A673 (cell line): ENCODE data around the gene PDCD6IP. TPM values are rescaled to one million over a fixed set of nuclear protein-coding genes. Genes with fewer than 3 reads are reported as not detected.

Experiments used
- BruUV-seq: library from RNA; stranded (reverse); fragments of 400-500 nt; replicated peaks from 2 replicates; lab custom pipeline; 2021; lab: Mats Ljungman, UMichigan
- CTCF ChIA-PET: fragments of 300-600 bp; sonication (Branson Sonifier 250); formaldehyde crosslinking; loops from one replicate; lab custom pipeline; 2022; ENCODE audit warnings: antibody characterized with exemption; lab: Charles Lee
- POLR2A ChIA-PET: fragments of 300-600 bp; sonication (Branson Sonifier 250); formaldehyde crosslinking; loops from one replicate; lab custom pipeline; 2022; ENCODE audit warnings: antibody characterized with exemption; ENCODE audit not compliant: low non-redundant PET; lab: Charles Lee
- DNase-seq: peaks from one replicate; pipeline ENCODE4 v3.0.0-alpha.2; 2015; ENCODE audit warnings: low spot score
- H3K27ac ChIP-seq: fragments of 200-600 bp; sonication (generic); 2 replicates; pipeline ENCODE4 v1.5.1; 2016; ENCODE audit warnings: mixed run types, low read depth, mild to moderate bottlenecking, mixed read lengths, antibody characterized with exemption, low read length; ENCODE audit not compliant: poor library complexity, severe bottlenecking
- H3K27me3 ChIP-seq: fragments of 200-600 bp; sonication (generic); replicated peaks from 2 replicates; pipeline ENCODE4 v1.6.1; 2017; ENCODE audit warnings: mixed run types, low read depth, mild to moderate bottlenecking, mixed read lengths, antibody characterized with exemption, low read length; ENCODE audit not compliant: insufficient read depth, poor library complexity
- H3K36me3 ChIP-seq: fragments of 200-600 bp; sonication (generic); 2 replicates; pipeline ENCODE4 v1.6.1; 2016; ENCODE audit warnings: mixed run types, mild to moderate bottlenecking, mixed read lengths, antibody characterized with exemption, low read length; ENCODE audit not compliant: insufficient read depth, poor library complexity, severe bottlenecking
- H3K4me1 ChIP-seq: fragments of 200-600 bp; sonication (generic); 2 replicates; pipeline ENCODE4 v1.6.1; 2017; ENCODE audit warnings: mixed run types, mild to moderate bottlenecking, mixed read lengths, antibody characterized with exemption, low read length; ENCODE audit not compliant: insufficient read depth, poor library complexity, severe bottlenecking
- H3K4me3 ChIP-seq: fragments of 200-600 bp; sonication (generic); 2 replicates; pipeline ENCODE4 v1.5.1; 2016; ENCODE audit warnings: low read depth, mixed run types, mild to moderate bottlenecking, mixed read lengths, low read length; ENCODE audit not compliant: poor library complexity, severe bottlenecking
- H3K9me3 ChIP-seq: fragments of 200-600 bp; sonication (generic); 2 replicates; pipeline ENCODE4 v1.6.1; 2016; ENCODE audit warnings: mixed run types, low read depth, mild to moderate bottlenecking, mixed read lengths, antibody characterized with exemption, low read length; ENCODE audit not compliant: poor library complexity, severe bottlenecking
- EZH2 ChIP-seq: fragments of 200-600 bp; sonication (generic); IDR thresholded peaks from 2 replicates; pipeline ENCODE4 v1.6.1; 2017; ENCODE audit warnings: borderline replicate concordance, low read depth, mild to moderate bottlenecking, mixed read lengths, antibody characterized with exemption, low read length; ENCODE audit not compliant: poor library complexity, severe bottlenecking
- intact Hi-C: fragments of 100-400 bp; cut with micrococcal nuclease; formaldehyde crosslinking; loops from one replicate; pipeline ENCODE4 v1.10.0; 2022; ENCODE audit not compliant: unreplicated experiment
- total RNA-seq: library from RNA; stranded (reverse); gene quantifications from 2 replicates; pipeline ENCODE4 v1.2.3, GENCODE V29; 2021
- TF ChIP-seq, protein P1 (sequence below): fragments of 300-800, 200-600 bp; sonication (generic); conservative IDR thresholded peaks from 2 replicates; pipeline ENCODE4 v1.5.1; 2017; ENCODE audit warnings: low read depth, mild to moderate bottlenecking, antibody characterized with exemption, low read length, moderate library complexity, mixed read lengths

Gene PDCD6IP
- total RNA-seq, 1 experiment from 2014 or later: 230 TPM

DNA sequence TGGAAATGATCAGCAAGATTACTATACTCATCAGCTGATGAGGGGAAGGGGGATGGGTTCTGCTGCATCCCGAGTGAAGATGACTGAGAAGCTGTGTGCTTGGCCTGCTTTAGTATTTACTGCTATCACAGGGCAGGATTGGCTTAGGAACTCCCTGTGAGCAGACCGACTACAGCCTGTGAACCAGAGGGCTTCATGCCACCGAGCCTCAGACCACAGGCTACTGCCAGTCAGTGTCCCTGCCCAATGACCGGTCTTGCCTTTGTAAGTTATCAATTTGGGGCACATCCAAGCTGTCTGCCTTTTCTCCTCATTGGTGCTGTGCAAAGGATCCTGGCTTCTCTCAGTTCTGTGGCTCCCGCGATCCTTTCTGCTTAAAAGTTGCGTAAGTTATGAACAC is 71.5 kb downstream of the PDCD6IP start:
- DNase-seq: no peak
- ChIA-PET POLR2A (no interaction called here), CTCF (no interaction called here)
- H3K36me3 ChIP-seq: peaks cover 16% of the 10 kb centered on the region
- no peak overlapping the region for H3K27ac ChIP-seq
- H3K4me3 ChIP-seq: no peak overlapping the region
- H3K4me1 ChIP-seq: no peaks in the 10 kb centered on the region
- TF ChIP-seq, protein P1, sequence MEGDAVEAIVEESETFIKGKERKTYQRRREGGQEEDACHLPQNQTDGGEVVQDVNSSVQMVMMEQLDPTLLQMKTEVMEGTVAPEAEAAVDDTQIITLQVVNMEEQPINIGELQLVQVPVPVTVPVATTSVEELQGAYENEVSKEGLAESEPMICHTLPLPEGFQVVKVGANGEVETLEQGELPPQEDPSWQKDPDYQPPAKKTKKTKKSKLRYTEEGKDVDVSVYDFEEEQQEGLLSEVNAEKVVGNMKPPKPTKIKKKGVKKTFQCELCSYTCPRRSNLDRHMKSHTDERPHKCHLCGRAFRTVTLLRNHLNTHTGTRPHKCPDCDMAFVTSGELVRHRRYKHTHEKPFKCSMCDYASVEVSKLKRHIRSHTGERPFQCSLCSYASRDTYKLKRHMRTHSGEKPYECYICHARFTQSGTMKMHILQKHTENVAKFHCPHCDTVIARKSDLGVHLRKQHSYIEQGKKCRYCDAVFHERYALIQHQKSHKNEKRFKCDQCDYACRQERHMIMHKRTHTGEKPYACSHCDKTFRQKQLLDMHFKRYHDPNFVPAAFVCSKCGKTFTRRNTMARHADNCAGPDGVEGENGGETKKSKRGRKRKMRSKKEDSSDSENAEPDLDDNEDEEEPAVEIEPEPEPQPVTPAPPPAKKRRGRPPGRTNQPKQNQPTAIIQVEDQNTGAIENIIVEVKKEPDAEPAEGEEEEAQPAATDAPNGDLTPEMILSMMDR: no peak
- TF ChIP-seq EZH2: no peak
- intact Hi-C loops: no loop called here
- no peaks in the 10 kb centered on the region for H3K27me3 ChIP-seq
- BruUV-seq: no TSS peak
- no peaks in the 10 kb centered on the region for H3K9me3 ChIP-seq

DNA sequence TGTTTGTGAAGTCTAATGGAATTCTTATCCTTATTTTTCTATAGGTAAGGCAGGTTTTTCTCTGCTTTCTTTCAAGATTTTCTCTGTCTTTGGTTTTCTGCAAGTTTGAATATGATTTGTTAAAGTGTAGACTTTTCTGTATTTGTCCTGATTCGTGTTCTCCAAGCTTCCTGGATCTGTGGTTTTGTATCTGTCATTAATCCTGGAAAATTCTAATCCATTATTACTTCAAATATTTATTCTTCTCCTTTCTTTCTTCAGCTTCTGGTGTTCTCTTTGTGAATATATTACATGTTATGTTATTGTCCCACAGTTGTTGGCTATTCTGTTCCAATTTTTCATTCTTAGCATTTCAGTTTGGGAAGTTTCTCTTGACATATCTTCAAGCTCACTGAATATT is 76.4 kb downstream of the PDCD6IP start:
- POLR2A ChIA-PET: no interaction called here
- Histone ChIP-seq H3K4me3 (no peak overlapping the region), H3K27me3 (no peaks in the 10 kb centered on the region), H3K36me3 (no peaks in the 10 kb centered on the region), H3K27ac (no peak overlapping the region), H3K4me1 (no peaks in the 10 kb centered on the region), H3K9me3 (no peaks in the 10 kb centered on the region)
- no TSS peak for BruUV-seq
- intact Hi-C loops: no loop called here
- CTCF ChIA-PET: no interaction called here
- no peak for DNase-seq
- TF ChIP-seq EZH2: no peak
- TF ChIP-seq, protein P1: no peak

DNA sequence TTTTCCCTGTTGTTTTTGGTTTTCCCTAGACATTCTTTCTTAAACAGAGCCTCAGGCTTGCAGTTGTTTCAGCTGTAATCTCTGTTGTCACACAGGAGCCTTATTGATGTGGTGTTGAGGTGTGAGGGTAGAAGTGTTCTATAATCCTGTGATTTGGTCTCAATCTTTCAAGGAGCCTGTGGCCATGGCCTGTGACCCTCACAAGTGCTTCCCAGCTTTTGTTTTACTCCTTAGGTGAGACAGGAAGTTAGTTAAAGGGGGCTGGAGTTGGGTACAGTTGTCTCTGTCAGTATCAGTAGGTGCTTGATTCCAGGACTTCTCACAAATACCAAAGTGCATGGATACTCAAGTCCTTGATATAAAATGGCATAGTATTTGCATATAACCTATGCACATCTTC is 77.2 kb downstream of the PDCD6IP start:
- Histone ChIP-seq H3K27ac (no peak overlapping the region), H3K4me1 (no peaks in the 10 kb centered on the region), H3K36me3 (no peaks in the 10 kb centered on the region), H3K4me3 (no peak overlapping the region), H3K9me3 (no peaks in the 10 kb centered on the region), H3K27me3 (no peaks in the 10 kb centered on the region)
- TF ChIP-seq, protein P1: no peak
- intact Hi-C loops: no loop called here
- CTCF ChIA-PET: no interaction called here
- POLR2A ChIA-PET: no interaction called here
- BruUV-seq: no TSS peak
- no peak for DNase-seq
